Hematopoietic multipotent progenitor cell treated with erythropoietin and hydrocortisone succinate and interleukin-3 and kit ligand, for 15 days (in vitro differentiated cells): Measurements from ENCODE around the gene LRRC37A3.
"Not testable (repeated sequence)": the region's sequence is repeated elsewhere in the genome, so short reads cannot be mapped to it uniquely, and the experiment has no call there.

Experiments
- DNase-seq: peaks from one replicate; pipeline ENCODE4 v3.0.0-alpha.2; 2015; ENCODE audit warnings: low spot score

The LRRC37A3 gene

DNA sequence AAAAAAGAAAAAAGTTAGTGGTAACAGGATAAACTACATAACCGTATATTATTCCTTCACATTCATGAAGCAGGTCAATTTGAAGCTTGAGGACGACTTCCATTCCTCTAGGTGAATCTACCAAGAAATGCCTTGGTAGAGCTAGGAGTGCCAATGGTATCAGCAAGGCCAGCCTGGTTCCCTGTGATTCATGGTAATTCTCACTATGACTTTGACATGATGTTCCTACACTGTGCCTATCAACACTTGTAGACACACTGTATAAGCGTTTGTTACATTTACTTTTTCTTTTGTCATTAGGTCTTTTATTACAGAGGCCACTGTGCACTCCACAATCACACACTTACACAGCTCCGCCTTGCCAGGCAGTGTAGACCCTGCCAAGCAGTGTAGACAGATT is 7.2 kb upstream of the LRRC37A3 start:
- DNase-seq: peak; percentile 39

GRCh38 chr17:64925244-64925643 is 6.0 kb upstream of the LRRC37A3 start:
- peak; percentile 47 for DNase-seq

DNA sequence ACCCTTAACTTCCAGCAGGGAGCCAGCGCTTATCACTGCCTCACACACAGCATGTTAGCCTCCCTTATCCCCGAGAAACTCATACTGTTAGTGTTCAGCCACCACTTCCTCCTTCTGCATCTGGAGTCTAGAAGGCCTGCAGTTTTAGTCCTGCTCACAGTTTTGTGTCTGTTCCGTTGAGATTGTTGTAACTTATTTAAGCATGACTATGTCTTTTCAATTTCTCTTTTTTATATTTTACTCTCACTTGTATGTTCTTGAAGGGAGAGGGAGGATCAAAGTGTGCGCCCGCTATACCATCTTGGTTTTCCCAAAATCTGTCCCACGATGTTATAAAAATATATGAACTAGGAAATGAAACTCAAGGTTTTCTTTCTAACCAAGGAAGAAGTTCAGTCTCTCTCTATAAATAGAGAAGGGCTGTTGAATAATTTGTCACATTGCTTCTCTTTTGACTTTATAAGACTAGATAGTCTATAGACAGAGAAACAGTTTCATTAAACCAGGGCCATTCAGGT is 3.8 kb upstream of the LRRC37A3 start:
- DNase-seq: peak; percentile 90

DNA sequence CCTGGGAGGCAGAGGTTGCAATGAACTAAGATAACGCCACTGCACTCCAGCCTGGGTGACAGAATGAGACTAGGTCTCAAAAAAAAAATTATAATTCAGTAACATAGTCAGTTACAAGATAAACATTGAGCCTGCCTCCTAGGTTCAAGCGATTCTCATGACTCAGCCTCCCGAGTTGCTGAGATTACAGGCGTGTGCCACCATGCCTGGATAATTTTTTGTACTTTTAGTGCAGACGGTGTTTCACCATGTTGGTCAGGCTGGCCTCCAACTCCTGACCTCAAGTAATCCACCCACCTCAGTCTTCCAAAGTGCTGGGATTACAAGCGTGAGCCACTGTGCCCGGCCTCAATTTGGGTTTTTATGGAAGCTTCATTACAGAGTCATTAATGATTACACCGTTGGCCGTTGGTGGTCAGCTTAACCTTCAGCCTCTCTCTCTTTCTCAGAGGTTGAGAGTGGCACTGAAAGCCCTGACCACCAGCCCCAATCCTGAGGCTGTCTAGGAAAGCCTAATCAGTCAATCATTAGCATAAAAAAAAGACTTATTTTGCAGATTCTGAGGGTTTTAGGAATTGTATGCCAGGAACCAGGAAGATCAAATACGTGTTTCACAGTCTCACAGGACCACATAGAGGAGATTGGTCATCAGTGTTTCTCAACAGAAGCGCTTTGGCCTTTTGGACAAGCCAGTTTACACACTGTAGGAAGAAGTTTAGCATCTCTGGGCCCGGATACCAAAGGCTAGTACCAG is 1.3 kb upstream of the LRRC37A3 start:
- DNase-seq: peak; percentile 69

- DNase-seq: no peak
Observed at GRCh38 chr17:64920026-64920418, 744 bp upstream of the LRRC37A3 start.

GRCh38 chr17:64918842-64919288 is 413 bp downstream of the LRRC37A3 start:
- DNase-seq: peak; percentile 53

GRCh38 chr17:64917540-64917939 is 1.7 kb downstream of the LRRC37A3 start:
- not testable (repeated sequence) for DNase-seq

- not testable (repeated sequence) for DNase-seq
Observed at GRCh38 chr17:64915244-64915643, 4.0 kb downstream of the LRRC37A3 start.

- not testable (repeated sequence) for DNase-seq
Observed at GRCh38 chr17:64910191-64910514, 9.1 kb downstream of the LRRC37A3 start.

DNA sequence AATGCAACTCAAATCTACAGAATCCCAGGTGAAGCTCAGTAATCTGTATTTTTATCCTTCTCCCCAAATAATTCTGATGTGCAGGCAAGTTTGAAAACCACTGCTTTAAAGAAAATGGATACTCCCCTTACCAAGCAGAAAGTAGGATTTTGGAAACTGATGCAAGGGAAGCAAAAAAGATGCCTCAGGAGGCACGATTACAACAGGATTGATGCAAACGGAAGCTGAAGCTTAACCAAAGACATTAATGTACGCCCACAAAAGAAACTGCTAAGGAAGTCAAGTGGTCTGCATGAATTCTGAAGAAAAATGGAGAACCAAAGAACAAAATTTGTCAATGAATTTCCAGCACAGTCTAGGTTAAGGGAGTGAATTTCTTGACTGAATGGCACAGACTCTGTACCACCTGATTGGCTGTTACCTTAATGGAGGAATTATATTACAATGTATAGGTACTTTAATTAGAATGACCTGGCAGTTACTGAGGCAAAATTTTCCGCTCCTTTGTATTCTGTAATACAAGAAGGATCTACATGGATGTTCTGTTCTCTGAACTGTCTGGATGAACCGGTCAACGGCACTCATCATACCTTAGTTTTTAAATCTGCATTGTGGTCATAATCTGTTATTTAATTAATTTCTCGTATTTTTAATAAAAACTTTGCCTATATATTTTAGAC is 9.6 kb downstream of the LRRC37A3 start:
- not testable (repeated sequence) for DNase-seq

- DNase-seq: not testable (repeated sequence)
Observed at GRCh38 chr17:64904069-64904468, 15.2 kb downstream of the LRRC37A3 start.

DNA sequence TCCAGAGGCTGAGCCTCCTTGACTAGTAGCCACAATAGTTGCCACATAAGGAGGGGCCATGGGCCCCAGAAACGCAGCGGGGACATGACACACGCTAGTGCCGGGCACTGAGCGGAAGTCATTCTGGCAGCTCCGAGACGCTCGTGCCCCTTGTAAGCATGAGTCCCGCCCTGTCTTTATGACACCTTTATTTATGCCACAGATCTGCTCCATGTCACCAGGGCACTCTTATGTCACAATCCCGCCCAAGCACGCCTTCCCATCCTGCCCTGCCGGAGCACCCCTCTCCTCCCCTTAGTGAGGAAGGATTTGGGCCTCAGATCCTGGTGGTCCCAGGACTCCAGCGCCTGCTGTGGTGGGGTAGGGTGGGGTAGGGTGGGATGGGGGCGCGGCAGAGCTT is 22.1 kb downstream of the LRRC37A3 start:
- DNase-seq: not testable (repeated sequence)

DNA sequence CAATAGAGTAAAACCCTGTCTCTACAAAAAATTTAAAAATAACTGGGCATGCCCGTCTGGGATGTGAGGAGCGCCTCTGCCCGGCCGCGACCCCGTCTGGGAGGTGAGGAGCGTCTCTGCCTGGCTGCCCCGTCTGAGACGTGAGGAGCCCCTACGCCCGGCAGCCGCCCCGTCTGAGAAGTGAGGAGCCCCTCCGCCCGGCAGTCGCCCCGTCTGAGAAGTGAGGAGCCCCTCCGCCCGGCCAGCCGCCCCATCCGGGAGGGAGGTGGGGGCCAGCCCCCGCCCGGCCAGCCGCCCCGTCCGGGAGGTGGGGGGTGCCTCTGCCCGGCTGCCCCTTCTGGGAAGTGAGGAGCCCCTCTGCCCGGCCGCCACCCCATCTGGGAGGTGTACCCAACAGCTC is 45.1 kb downstream of the LRRC37A3 start:
- DNase-seq: not testable (repeated sequence)

DNA sequence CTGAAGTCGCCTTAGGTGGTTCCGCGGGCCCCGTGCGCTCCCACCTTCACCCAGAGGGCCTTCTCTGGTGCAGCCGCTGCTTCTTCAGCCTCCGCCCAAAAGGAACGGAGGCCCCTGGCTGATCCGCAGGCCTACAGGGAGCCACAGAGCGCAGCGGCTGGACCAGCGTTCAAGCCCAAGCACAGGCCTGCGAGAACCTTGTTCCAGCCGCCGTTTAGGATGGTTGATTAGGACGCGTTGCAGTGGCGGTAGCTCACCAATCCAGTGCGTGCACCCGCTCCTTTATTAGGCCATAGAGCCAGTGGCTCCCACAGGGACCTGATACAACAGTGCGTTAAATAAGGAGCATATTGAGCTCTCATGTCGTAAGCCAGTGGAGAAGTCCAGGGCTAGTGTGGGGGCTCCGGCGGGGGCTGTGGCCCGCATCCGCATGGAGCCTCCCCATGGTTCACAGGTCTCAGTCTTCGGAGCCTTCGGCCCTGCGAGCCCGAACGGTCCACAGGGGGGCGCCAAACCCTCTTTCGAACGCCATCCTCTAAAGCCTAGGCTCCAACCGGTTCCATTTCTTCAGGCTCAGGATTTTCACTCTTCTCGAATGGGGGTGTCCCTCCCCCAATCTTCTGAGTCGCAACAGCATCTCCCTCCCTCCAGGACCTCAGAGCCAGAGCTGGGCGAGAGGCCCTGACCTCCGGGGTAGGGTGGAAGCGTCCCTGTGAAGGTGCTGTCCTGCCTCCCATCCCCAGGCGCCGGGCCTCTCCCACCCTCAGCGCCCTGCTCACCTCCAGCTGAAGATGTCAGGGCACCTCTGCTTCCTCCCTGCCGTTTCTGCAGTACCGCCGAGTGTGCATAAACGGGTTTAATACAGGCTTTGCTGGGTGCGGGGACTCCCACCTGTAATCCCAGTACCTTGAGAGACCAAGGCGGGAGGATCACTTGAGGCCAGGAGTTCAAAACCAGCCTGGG is 71.5 kb downstream of the LRRC37A3 start:
- DNase-seq: peak; percentile 77

DNA sequence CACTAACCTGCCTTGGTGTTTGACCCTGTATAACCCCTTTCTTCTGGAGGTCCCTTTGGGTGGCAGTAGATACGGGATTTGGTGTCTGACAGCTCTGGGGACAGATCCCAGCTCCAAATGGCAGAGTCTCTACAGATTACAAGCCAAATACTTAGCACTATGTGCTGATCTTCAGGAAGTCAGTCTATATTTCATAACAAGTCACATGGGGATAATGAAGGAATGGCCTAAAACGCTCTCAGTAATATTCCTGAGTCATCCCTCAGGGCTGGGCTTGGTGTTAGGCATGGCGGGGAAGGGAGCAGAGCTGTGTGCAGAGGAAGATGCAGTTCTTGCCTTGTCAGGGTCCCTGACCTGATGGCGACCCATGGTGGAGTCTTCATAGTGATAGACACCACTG is 72.4 kb downstream of the LRRC37A3 start:
- DNase-seq: not testable (repeated sequence)

GRCh38 chr17:64843918-64844317 is 75.4 kb downstream of the LRRC37A3 start:
- DNase-seq: not testable (repeated sequence)

- DNase-seq: not testable (repeated sequence)
Observed at GRCh38 chr17:64842900-64843299, 76.4 kb downstream of the LRRC37A3 start.

GRCh38 chr17:64840960-64841359 is 78.3 kb downstream of the LRRC37A3 start:
- DNase-seq: not testable (repeated sequence)

- DNase-seq: not testable (repeated sequence)
Observed at GRCh38 chr17:64838513-64838912, 80.8 kb downstream of the LRRC37A3 start.

GRCh38 chr17:64837018-64837761 is 82.1 kb downstream of the LRRC37A3 start:
- DNase-seq: peak; percentile 81

- DNase-seq: peak; percentile 22
Observed at GRCh38 chr17:64836623-64837017, 82.7 kb downstream of the LRRC37A3 start.
